OCI-LY7 (cell line): ENCODE measurements around the gene POP5.

Experiments
- CTCF ChIP-seq: fragments of 200-600 bp; sonication (generic); conservative IDR thresholded peaks from 2 replicates; pipeline ENCODE4 v1.5.1; 2014; ENCODE audit warnings: mild to moderate bottlenecking, antibody characterized with exemption, low read length, moderate library complexity, mixed read lengths
- EZH2phosphoT487 ChIP-seq: fragments of 200-600 bp; sonication (generic); IDR thresholded peaks from 2 replicates; pipeline ENCODE4 v1.6.1; 2018; ENCODE audit warnings: low read depth, borderline replicate concordance, mild to moderate bottlenecking, mixed run types, antibody characterized with exemption, low read length, moderate library complexity, mixed read lengths

GRCh38 chr12:120536064-120536791, 45.0 kb downstream of the POP5 start:
- no peak for TF ChIP-seq CTCF
- TF ChIP-seq EZH2phosphoT487, result no peak
